ENCODE measurements around the gene MFNG.

DNA sequence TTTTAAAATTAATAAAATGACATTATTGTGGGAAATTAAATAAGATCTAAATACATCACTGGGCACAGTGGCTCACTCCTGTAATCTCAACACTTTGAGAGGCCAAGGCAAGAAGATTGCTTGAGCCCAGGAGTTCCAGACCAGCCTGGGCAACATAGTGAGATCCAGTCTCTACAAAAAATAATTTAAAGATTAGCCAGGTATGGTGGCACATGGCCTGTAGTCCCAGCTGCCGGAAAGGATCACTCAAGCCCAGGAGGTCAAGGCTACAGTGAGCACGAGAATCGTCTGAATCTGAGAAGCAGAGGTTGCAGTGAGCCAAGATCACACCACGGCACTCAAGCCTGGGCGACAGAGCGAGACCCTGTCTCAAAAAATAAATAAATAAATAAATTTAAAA, 49.0 kb upstream of the MFNG start:
- TF ChIP-seq, protein P1, sequence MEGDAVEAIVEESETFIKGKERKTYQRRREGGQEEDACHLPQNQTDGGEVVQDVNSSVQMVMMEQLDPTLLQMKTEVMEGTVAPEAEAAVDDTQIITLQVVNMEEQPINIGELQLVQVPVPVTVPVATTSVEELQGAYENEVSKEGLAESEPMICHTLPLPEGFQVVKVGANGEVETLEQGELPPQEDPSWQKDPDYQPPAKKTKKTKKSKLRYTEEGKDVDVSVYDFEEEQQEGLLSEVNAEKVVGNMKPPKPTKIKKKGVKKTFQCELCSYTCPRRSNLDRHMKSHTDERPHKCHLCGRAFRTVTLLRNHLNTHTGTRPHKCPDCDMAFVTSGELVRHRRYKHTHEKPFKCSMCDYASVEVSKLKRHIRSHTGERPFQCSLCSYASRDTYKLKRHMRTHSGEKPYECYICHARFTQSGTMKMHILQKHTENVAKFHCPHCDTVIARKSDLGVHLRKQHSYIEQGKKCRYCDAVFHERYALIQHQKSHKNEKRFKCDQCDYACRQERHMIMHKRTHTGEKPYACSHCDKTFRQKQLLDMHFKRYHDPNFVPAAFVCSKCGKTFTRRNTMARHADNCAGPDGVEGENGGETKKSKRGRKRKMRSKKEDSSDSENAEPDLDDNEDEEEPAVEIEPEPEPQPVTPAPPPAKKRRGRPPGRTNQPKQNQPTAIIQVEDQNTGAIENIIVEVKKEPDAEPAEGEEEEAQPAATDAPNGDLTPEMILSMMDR (tag by site-specific recombination; IDR thresholded peaks at IDR 0.05), result no peak
- TF ChIP-seq TCF7L2 (IDR thresholded peaks at IDR 0.05; ENCODE audit: borderline replicate concordance, low read depth, low read length), result no peak
- no peak for TF ChIP-seq KLF8 (tag by site-specific recombination; IDR thresholded peaks at IDR 0.05)
- TF ChIP-seq ZNF776 (tag by site-specific recombination; IDR thresholded peaks at IDR 0.05; ENCODE audit: borderline replicate concordance), result no peak
- TF ChIP-seq SALL2 (tag by site-specific recombination; IDR thresholded peaks at IDR 0.05; ENCODE audit: borderline replicate concordance), result no peak
- TF ChIP-seq ZNF514 (tag by site-specific recombination; IDR thresholded peaks at IDR 0.05), result no peak
